Tibial nerve (tissue), 4 donors: ENCODE data around the gene RGS3.

Source experiments
- CTCF ChIP-seq, 5 experiments: fragments of 200-600 bp in 3 of 5; fragments of 450-650 bp in 2 of 5; sonication (generic) in 3 of 5; IDR thresholded peaks; one replicate each; pipeline ENCODE4 v1.5.1; 2016 to 2019; ENCODE audit warnings: antibody characterized with exemption in 5 of 5, mild to moderate bottlenecking in 3 of 5, moderate library complexity in 2 of 5
- EP300 ChIP-seq, 2 donors: sonication (generic); formaldehyde crosslinking; IDR thresholded peaks; one replicate each; pipeline ENCODE4 v1.6.1; 2017; ENCODE audit warnings: antibody characterized with exemption in 2 of 2, mild to moderate bottlenecking in 1 of 2

- no peak for TF ChIP-seq CTCF (IDR thresholded peaks at IDR 0.05)
- no peak for TF ChIP-seq EP300 (IDR thresholded peaks at IDR 0.05)
Measured at GRCh38 chr9:113619491-113620376, 156.2 kb downstream of the RGS3 start.
